SU-DHL-6 (cell line): ENCODE measurements around the gene IFT122.

ENCODE experiments used
- H2AFZ ChIP-seq: fragments of 200-600 bp; sonication (generic); 2 replicates; pipeline ENCODE4 v1.6.1; 2014; ENCODE audit warnings: low read depth, mild to moderate bottlenecking, moderate library complexity, mixed read lengths, antibody characterized with exemption, low read length; ENCODE audit not compliant: severe bottlenecking
- H3F3A ChIP-seq: fragments of 200-600 bp; shearing (Covaris generic); 2 replicates; pipeline ENCODE4 v1.6.0; 2016; ENCODE audit warnings: antibody characterized with exemption, mild to moderate bottlenecking; ENCODE audit not compliant: insufficient read depth
- H3K27ac ChIP-seq: fragments of 200-600 bp; sonication (generic); 2 replicates; pipeline ENCODE4 v1.5.1; 2016; ENCODE audit warnings: low read depth, mild to moderate bottlenecking, low read length, moderate library complexity, mixed read lengths
- H3K27me3 ChIP-seq: fragments of 200-600 bp; sonication (generic), shearing (Covaris generic); 2 replicates; pipeline ENCODE4 v1.6.0; 2014; ENCODE audit warnings: mild to moderate bottlenecking, low read length
- H3K36me3 ChIP-seq: fragments of 200-600 bp; sonication (generic); 2 replicates; pipeline ENCODE4 v1.6.1; 2014; ENCODE audit warnings: mild to moderate bottlenecking, low read length, mixed read lengths
- H3K4me2 ChIP-seq: fragments of 300-600, 200-600 bp; shearing (Covaris generic), sonication (generic); 2 replicates; pipeline ENCODE4 v1.6.0; 2014; ENCODE audit warnings: low read length, low read depth, mild to moderate bottlenecking; ENCODE audit not compliant: poor library complexity, severe bottlenecking
- H3K4me3 ChIP-seq: fragments of 200-600 bp; sonication (generic); 2 replicates; pipeline ENCODE4 v1.5.1; 2014; ENCODE audit warnings: antibody characterized with exemption, low read length, mild to moderate bottlenecking, mixed read lengths; ENCODE audit not compliant: insufficient read depth, poor library complexity, severe bottlenecking
- H3K79me2 ChIP-seq: fragments of 200-600 bp; sonication (generic); 2 replicates; pipeline ENCODE4 v1.6.1; 2014; ENCODE audit warnings: mild to moderate bottlenecking, low read length, moderate library complexity; ENCODE audit not compliant: insufficient read depth
- H3K9ac ChIP-seq: fragments of 200-600 bp; sonication (generic); 2 replicates; pipeline ENCODE4 v1.7.0; 2014; ENCODE audit warnings: mild to moderate bottlenecking, low read length
- H3K9me2 ChIP-seq: fragments of 200-600 bp; sonication (generic); replicated peaks from 2 replicates; pipeline ENCODE4 v1.6.1; 2014; ENCODE audit warnings: low read length; ENCODE audit not compliant: insufficient read depth
- H3K9me3 ChIP-seq: fragments of 200-600 bp; sonication (generic); 2 replicates; pipeline ENCODE4 v1.6.1; 2014; ENCODE audit warnings: low read length, mixed read lengths; ENCODE audit not compliant: insufficient read depth
- H4K20me1 ChIP-seq: fragments of 200-600 bp; sonication (generic); 2 replicates; pipeline ENCODE4 v1.6.1; 2014; ENCODE audit warnings: low read depth, mild to moderate bottlenecking, antibody characterized with exemption, low read length, moderate library complexity, mixed read lengths
- CTCF ChIP-seq: fragments of 200-600 bp; sonication (generic); IDR thresholded peaks from one replicate; pipeline ENCODE4 v1.5.1; 2017; ENCODE audit warnings: antibody characterized with exemption, mild to moderate bottlenecking, low read length, moderate library complexity; ENCODE audit not compliant: insufficient read depth, poor library complexity, severe bottlenecking
- EZH2phosphoT487 ChIP-seq: fragments of 200-600 bp; sonication (generic), shearing (Covaris generic); conservative IDR thresholded peaks from 2 replicates; pipeline ENCODE4 v1.6.1; 2018; ENCODE audit warnings: mild to moderate bottlenecking, antibody characterized with exemption, low read length, moderate library complexity, mixed read lengths

The IFT122 gene

GRCh38 chr3:129425213-129425612, 14.8 kb upstream of the IFT122 start:
- Histone ChIP-seq H3K9me3 (no peaks in the 10 kb centered on the region; the same call in 1 of the 2 replicates), H4K20me1 (no peaks in the 10 kb centered on the region), H3K4me2 (no peak overlapping the region), H3K4me3 (no peak overlapping the region), H2AFZ (no peak overlapping the region), H3K27me3 (no peaks in the 10 kb centered on the region), H3K9me2 (no peaks in the 10 kb centered on the region), H3F3A (peaks cover 11% of the 10 kb centered on the region), H3K9ac (no peak overlapping the region), H3K27ac (no peak overlapping the region), H3K79me2 (no peaks in the 10 kb centered on the region), H3K36me3 (no peaks in the 10 kb centered on the region)
- TF ChIP-seq EZH2phosphoT487 (no peak), CTCF (no peak)

GRCh38 chr3:129425619-129426018, 14.4 kb upstream of the IFT122 start:
- TF ChIP-seq EZH2phosphoT487 (no peak), CTCF (no peak)
- no peaks in the 10 kb centered on the region for H3K9me2 ChIP-seq
- no peak overlapping the region for H3K4me2 ChIP-seq
- H2AFZ ChIP-seq: no peak overlapping the region
- H3F3A ChIP-seq: peaks cover 14% of the 10 kb centered on the region
- no peak overlapping the region for H3K27ac ChIP-seq
- no peaks in the 10 kb centered on the region for H3K27me3 ChIP-seq
- no peaks in the 10 kb centered on the region for H4K20me1 ChIP-seq
- H3K9me3 ChIP-seq: no peaks in the 10 kb centered on the region; the same call in 1 of the 2 replicates
- no peaks in the 10 kb centered on the region for H3K36me3 ChIP-seq
- H3K9ac ChIP-seq: no peak overlapping the region
- H3K4me3 ChIP-seq: no peak overlapping the region
- no peaks in the 10 kb centered on the region for H3K79me2 ChIP-seq

- Histone ChIP-seq H4K20me1 (no peaks in the 10 kb centered on the region), H3K4me3 (peak overlapping the region; percentile 31), H3K27me3 (no peaks in the 10 kb centered on the region), H2AFZ (peak overlapping the region; percentile 39), H3K36me3 (peaks cover 15% of the 10 kb centered on the region; the same call in 1 of the 2 replicates), H3K9me3 (no peaks in the 10 kb centered on the region; the same call in 1 of the 2 replicates), H3K4me2 (peak overlapping the region; percentile 71), H3K9me2 (no peaks in the 10 kb centered on the region), H3K9ac (no peak overlapping the region; the same call in 1 of the 2 replicates), H3K27ac (no peak overlapping the region), H3F3A (peaks cover 14% of the 10 kb centered on the region), H3K79me2 (no peaks in the 10 kb centered on the region)
- TF ChIP-seq EZH2phosphoT487 (no peak), CTCF (no peak)
Measured at GRCh38 chr3:129428007-129428375, 12.0 kb upstream of the IFT122 start.
